Erythroblast (primary cell): Measurements from ENCODE around the gene SLX4IP.

Experiments
- GATA1 ChIP-seq: IDR thresholded peaks from 2 replicates; pipeline ENCODE4 v1.6.1; 2011; ENCODE audit warnings: low read depth, mild to moderate bottlenecking, control low read depth, low read length, moderate library complexity
- POLR2A ChIP-seq: IDR thresholded peaks from 2 replicates; pipeline ENCODE4 v1.6.1; 2011; ENCODE audit warnings: mild to moderate bottlenecking, low read length

DNA sequence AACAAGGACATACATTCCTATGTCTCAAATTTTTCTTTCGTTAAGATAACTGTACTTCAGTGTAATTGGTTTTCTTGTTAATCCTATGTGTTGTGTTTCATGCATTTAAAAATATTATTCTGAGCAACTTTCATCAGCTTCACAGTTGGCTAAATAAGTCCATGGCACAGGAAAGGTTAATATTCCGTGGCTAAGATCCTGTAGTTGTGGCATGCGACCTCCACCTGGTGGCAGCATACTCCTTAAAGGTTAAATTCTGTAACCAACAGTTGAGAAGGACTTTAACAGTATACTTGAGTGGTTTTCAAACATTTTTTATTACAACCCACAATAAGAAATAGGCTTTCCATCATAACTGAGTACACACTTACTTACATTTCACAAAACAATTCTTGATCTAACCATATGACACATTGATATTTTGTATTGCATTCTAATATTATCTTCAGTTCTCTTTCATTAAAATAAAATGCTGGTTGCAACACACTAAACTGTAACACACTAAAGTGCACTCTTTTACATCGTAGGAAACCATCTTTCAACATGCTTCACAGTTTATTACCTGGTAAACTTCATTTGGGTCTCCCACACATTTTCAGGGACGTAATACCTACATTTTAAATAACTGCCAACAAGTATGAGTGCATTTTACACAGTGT lies 118.3 kb downstream of the SLX4IP start:
- TF ChIP-seq POLR2A (no peak), GATA1 (no peak)
